ENCODE results near the gene PSPN. TPM values are rescaled to one million over a fixed set of nuclear protein-coding genes. Genes with fewer than 3 reads are reported as not detected.
"Not testable (repeated sequence)": the region's sequence is repeated elsewhere in the genome, so short reads cannot be mapped to it uniquely, and the experiment has no call there.

PSPN gene
- total RNA-seq, 6 experiments from 2014 or later, result 1.1 to 2.0 (median 1.5) TPM

- no peak for TF ChIP-seq CTCF (IDR thresholded peaks at IDR 0.05)
- Mint-ChIP-seq H3K4me1 (ENCODE audit: low read depth) (no peaks in the 10 kb centered on the region), H3K27ac (no peak overlapping the region), H3K27me3 (ENCODE audit: insufficient read depth) (peaks cover 4% of the 10 kb centered on the region; the same call in 1 of the 2 replicates), H3K36me3 (ENCODE audit: low read depth) (no peaks in the 10 kb centered on the region), H3K4me3 (no peak overlapping the region), H3K9me3 (no peaks in the 10 kb centered on the region)
- no peak for DNase-seq
These were observed 23.2 kb downstream of the PSPN start for GRCh38 chr19:6352381-6353165.

- Mint-ChIP-seq H3K4me3 (no peak overlapping the region), H3K27me3 (ENCODE audit: insufficient read depth) (peaks cover 5% of the 10 kb centered on the region), H3K36me3 (ENCODE audit: low read depth) (no peaks in the 10 kb centered on the region), H3K9me3 (no peaks in the 10 kb centered on the region), H3K27ac (no peak overlapping the region), H3K4me1 (ENCODE audit: low read depth) (no peaks in the 10 kb centered on the region)
- TF ChIP-seq CTCF (IDR thresholded peaks at IDR 0.05), result no peak
- no peak for DNase-seq
These were observed 25.0 kb downstream of the PSPN start for GRCh38 chr19:6350688-6351087.

- H3K4me3 Mint-ChIP-seq; DNase-seq; H3K27ac Mint-ChIP-seq; H3K36me3 Mint-ChIP-seq (ENCODE audit: low read depth); H3K27me3 Mint-ChIP-seq (ENCODE audit: insufficient read depth); H3K4me1 Mint-ChIP-seq (ENCODE audit: low read depth); H3K9me3 Mint-ChIP-seq: not testable (repeated sequence)
These were observed 26.5 kb downstream of the PSPN start for GRCh38 chr19:6349271-6349670.

GRCh38 chr19:6343462-6343861 is 32.3 kb downstream of the PSPN start:
- Mint-ChIP-seq H3K36me3 (ENCODE audit: low read depth) (no peaks in the 10 kb centered on the region), H3K9me3 (no peaks in the 10 kb centered on the region), H3K27ac (no peak overlapping the region), H3K27me3 (ENCODE audit: insufficient read depth) (peaks cover 2% of the 10 kb centered on the region), H3K4me1 (ENCODE audit: low read depth) (no peaks in the 10 kb centered on the region), H3K4me3 (no peak overlapping the region)
- DNase-seq, result no peak
- no peak for TF ChIP-seq CTCF (IDR thresholded peaks at IDR 0.05)

- Mint-ChIP-seq H3K27ac (no peak overlapping the region), H3K27me3 (ENCODE audit: insufficient read depth) (no peaks in the 10 kb centered on the region; the same call in none of the 2 replicates), H3K9me3 (no peaks in the 10 kb centered on the region), H3K4me1 (ENCODE audit: low read depth) (no peaks in the 10 kb centered on the region), H3K4me3 (no peak overlapping the region), H3K36me3 (ENCODE audit: low read depth) (no peaks in the 10 kb centered on the region)
- DNase-seq, result no peak
- TF ChIP-seq CTCF (IDR thresholded peaks at IDR 0.05), result no peak
These were observed 35.1 kb downstream of the PSPN start for GRCh38 chr19:6340493-6341201.
